GM12873 (cell line): ENCODE data around the gene ATXN7L3B.

ENCODE experiments used
- CTCF ChIP-seq: IDR thresholded peaks from 2 replicates; pipeline ENCODE4 v1.5.1; 2012; ENCODE audit warnings: low read depth, mild to moderate bottlenecking, moderate library complexity, low read length, control low read depth; ENCODE audit not compliant: insufficient read depth; ENCODE audit errors: missing control alignments

Gene ATXN7L3B

GRCh38 chr12:74559728-74560127 lies 22.1 kb downstream of the ATXN7L3B start:
- TF ChIP-seq CTCF: no peak

GRCh38 chr12:74563927-74564326 lies 26.3 kb downstream of the ATXN7L3B start:
- TF ChIP-seq CTCF: no peak

GRCh38 chr12:74578486-74578885 lies 40.9 kb downstream of the ATXN7L3B start:
- TF ChIP-seq CTCF: no peak

- TF ChIP-seq CTCF: no peak
Observed at GRCh38 chr12:74579446-74579845, 41.8 kb downstream of the ATXN7L3B start.

GRCh38 chr12:74579981-74580380 lies 42.3 kb downstream of the ATXN7L3B start:
- TF ChIP-seq CTCF: no peak

GRCh38 chr12:74581439-74581838 lies 43.8 kb downstream of the ATXN7L3B start:
- TF ChIP-seq CTCF: no peak

GRCh38 chr12:74584483-74585062 lies 46.9 kb downstream of the ATXN7L3B start:
- TF ChIP-seq CTCF: no peak

- no peak for TF ChIP-seq CTCF
Observed at GRCh38 chr12:74586251-74586650, 48.6 kb downstream of the ATXN7L3B start.
